DMS 273 (cell line): ENCODE measurements around the gene FAM83G.

ENCODE experiments used
- DNase-seq: peaks from one replicate; lab custom pipeline; 2025; ENCODE audit not compliant: unreplicated experiment; lab: John Stamatoyannopoulos, UW

Gene FAM83G

DNA sequence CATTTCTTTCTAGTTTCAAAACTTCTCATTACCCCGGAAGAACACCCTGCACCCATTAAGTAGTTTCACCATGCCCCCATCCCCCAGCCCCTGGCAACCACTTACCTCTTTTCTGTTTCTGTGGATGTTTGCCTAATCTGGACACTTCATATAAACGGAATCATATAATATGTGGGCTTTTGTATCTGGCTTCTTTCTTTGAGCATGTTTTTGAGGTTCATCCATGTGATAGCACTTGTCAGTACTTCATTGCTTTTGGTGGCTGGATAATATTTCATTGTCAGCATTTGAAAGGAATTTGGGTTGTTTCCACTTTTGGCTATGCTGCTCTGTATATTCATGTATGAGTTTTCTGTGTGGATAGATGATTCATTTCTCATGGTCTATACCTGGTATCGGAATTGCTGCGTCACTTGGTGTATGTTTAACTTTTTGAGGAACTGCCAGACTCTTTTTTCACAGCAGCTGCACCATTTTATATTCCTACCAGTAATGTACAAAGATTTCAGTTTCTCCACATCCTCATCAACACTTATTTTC, 82.6 kb downstream of the FAM83G start:
- no peak for DNase-seq

DNA sequence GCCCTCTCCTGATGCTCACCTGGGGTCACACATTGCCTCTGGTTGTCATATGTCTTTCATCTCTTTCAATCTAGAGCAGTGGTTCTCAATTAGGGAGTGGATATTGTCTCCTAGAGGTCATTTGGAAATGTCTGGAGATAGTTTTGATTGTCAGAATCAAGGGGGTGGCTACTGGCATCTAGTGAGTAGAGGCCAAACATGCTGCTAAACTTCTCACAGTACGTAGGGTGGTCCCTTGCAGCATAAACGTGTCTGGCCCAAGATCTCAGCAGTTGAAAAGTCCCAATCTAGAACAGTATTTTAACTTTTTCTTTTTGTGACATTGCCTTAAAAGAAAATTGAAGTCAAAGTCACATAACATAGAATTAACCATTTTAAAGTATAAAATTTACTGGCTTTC, 83.1 kb downstream of the FAM83G start:
- DNase-seq: no peak

DNA sequence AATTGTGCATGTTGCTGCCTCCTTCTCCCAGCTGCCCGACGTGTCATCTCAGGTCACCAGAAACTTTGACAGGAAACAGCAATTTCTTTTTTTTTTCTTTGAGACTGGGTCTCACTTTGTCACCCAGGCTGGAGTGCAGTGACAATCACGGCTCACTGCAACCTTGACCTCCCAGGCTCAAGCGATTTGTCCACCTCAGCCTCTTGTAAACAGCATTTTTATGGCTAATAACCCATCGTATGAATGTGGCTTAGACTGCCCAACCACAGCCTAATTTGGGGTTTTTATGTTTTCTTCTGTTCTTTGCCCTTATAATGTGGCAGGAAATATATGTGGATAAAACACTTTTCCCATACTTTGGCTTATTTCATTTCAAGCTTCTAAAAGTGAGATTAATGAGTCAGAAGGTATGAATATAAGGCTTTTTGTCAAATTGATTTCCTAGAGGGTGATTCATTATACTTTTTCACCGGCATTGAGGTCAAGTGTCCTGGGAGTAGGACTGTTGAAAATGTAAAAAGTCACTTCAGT, 83.6 kb downstream of the FAM83G start:
- no peak for DNase-seq

- DNase-seq: no peak
Measured at GRCh38 chr17:18919963-18920362, 84.6 kb downstream of the FAM83G start.
